Ishikawa (cell line): ENCODE measurements around the gene SPACA1.

Experiments used
- CEBPB ChIP-seq: IDR thresholded peaks from 2 replicates; pipeline ENCODE4 v1.6.1; 2012
- CREB1 ChIP-seq: IDR thresholded peaks from 2 replicates; pipeline ENCODE4 v1.6.1; 2012; ENCODE audit warnings: low read depth
- EGR1 ChIP-seq: IDR thresholded peaks from 2 replicates; pipeline ENCODE4 v1.6.1; 2012
- EP300 ChIP-seq: IDR thresholded peaks from 2 replicates; pipeline ENCODE4 v1.6.1; 2012; ENCODE audit warnings: borderline replicate concordance
- FOXM1 ChIP-seq: IDR thresholded peaks from 2 replicates; pipeline ENCODE4 v1.6.1; 2012; ENCODE audit warnings: low read depth, borderline replicate concordance
- MAX ChIP-seq: IDR thresholded peaks from 2 replicates; pipeline ENCODE4 v1.6.1; 2012
- NFIC ChIP-seq: IDR thresholded peaks from 2 replicates; pipeline ENCODE4 v1.6.1; 2012
- RAD21 ChIP-seq: IDR thresholded peaks from 2 replicates; pipeline ENCODE4 v1.6.1; 2012; ENCODE audit warnings: low read depth
- REST ChIP-seq: IDR thresholded peaks from 2 replicates; pipeline ENCODE4 v1.6.1; 2012; ENCODE audit warnings: low read depth, mild to moderate bottlenecking
- TAF1 ChIP-seq: IDR thresholded peaks from 2 replicates; pipeline ENCODE4 v1.6.1; 2012; ENCODE audit warnings: low read depth, mild to moderate bottlenecking
- TCF12 ChIP-seq: IDR thresholded peaks from 2 replicates; pipeline ENCODE4 v1.6.1; 2012; ENCODE audit warnings: low read depth
- TEAD4 ChIP-seq: IDR thresholded peaks from 2 replicates; pipeline ENCODE4 v1.6.1; 2012
- USF1 ChIP-seq: IDR thresholded peaks from 2 replicates; pipeline ENCODE4 v1.6.1; 2012
- YY1 ChIP-seq: IDR thresholded peaks from 2 replicates; pipeline ENCODE4 v1.6.1; 2012; ENCODE audit warnings: low read depth
- ZBTB7A ChIP-seq: IDR thresholded peaks from 2 replicates; pipeline ENCODE4 v1.6.1; 2012; ENCODE audit warnings: low read depth

SPACA1 gene

GRCh38 chr6:88044530-88044929 lies 3.1 kb upstream of the SPACA1 start:
- TF ChIP-seq YY1 (no peak), TAF1 (no peak), MAX (no peak)

GRCh38 chr6:88045521-88046136 lies 2.0 kb upstream of the SPACA1 start:
- TF ChIP-seq USF1 (no peak), REST (no peak), EGR1 (no peak), TCF12 (no peak), FOXM1 (no peak), EP300 (no peak), TEAD4 (no peak), MAX (no peak)

GRCh38 chr6:88048578-88048977 lies 937 bp downstream of the SPACA1 start:
- TF ChIP-seq TCF12 (no peak), YY1 (no peak), TAF1 (no peak), USF1 (no peak), TEAD4 (no peak), CEBPB (no peak), MAX (no peak), EGR1 (no peak)

- TF ChIP-seq EGR1 (no peak), ZBTB7A (no peak), CREB1 (no peak), TEAD4 (no peak), NFIC (no peak), RAD21 (no peak), FOXM1 (no peak), TAF1 (no peak), TCF12 (no peak)
These were observed 2.6 kb downstream of the SPACA1 start for GRCh38 chr6:88050140-88050818.

GRCh38 chr6:88059191-88059590 lies 11.6 kb downstream of the SPACA1 start:
- TF ChIP-seq USF1 (no peak), TEAD4 (no peak), TAF1 (no peak), EP300 (no peak), CREB1 (no peak), RAD21 (no peak), YY1 (no peak), NFIC (no peak), REST (no peak), EGR1 (no peak), ZBTB7A (no peak), CEBPB (no peak), MAX (no peak), TCF12 (no peak), FOXM1 (no peak)
